ENCODE results near the gene PDZK1IP1.
"Not testable (repeated sequence)": the region's sequence is repeated elsewhere in the genome, so short reads cannot be mapped to it uniquely, and the experiment has no call there.

Gene PDZK1IP1

DNA sequence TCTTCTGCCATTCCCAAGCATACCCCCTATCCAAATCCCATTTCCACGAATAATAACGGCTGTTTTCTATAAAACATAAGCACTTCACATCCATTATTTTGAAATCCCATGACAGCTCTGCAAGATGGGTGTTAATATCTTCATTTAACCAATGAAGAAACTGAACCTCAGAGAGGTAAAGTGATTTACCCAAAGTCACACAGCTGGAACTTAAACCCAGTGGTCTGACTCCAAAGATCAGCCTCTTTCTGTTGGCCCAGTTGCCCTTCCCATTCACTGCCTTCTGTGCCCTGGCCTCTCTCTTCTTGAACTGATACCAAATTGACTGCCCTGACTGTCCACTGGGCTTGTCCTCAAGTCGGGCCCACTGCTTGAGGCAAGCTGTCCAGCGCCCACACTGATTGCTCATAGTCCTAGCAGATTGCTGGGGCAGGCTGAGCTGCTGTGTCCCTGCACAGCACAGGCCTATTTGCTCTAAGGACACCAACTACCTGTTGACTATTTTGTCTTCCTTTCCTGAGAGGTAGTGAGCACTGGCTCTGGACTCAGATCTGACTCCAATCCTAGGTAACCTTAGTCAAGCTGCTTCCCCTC lies 22.9 kb upstream of the PDZK1IP1 start:
- Mint-ChIP-seq H3K27ac (no peak overlapping the region), H3K36me3 (no peaks in the 10 kb centered on the region), H3K4me1 (no peaks in the 10 kb centered on the region), H3K27me3 (peaks cover 21% of the 10 kb centered on the region), H3K4me3 (no peak overlapping the region), H3K9me3 (no peaks in the 10 kb centered on the region)
- ATAC-seq = no peak

GRCh38 chr1:47211796-47212269 lies 22.0 kb upstream of the PDZK1IP1 start:
- no peak overlapping the region for H3K4me3 Mint-ChIP-seq
- ATAC-seq = peak; percentile 3
- H3K27me3 Mint-ChIP-seq = peaks cover 21% of the 10 kb centered on the region
- no peaks in the 10 kb centered on the region for H3K9me3 Mint-ChIP-seq
- no peaks in the 10 kb centered on the region for H3K4me1 Mint-ChIP-seq
- no peaks in the 10 kb centered on the region for H3K36me3 Mint-ChIP-seq
- H3K27ac Mint-ChIP-seq = no peak overlapping the region

- Mint-ChIP-seq H3K4me3 (no peak overlapping the region), H3K27ac (no peak overlapping the region), H3K36me3 (no peaks in the 10 kb centered on the region), H3K9me3 (no peaks in the 10 kb centered on the region), H3K27me3 (peaks cover 21% of the 10 kb centered on the region), H3K4me1 (no peaks in the 10 kb centered on the region)
- ATAC-seq = no peak
These were observed 20.8 kb upstream of the PDZK1IP1 start for GRCh38 chr1:47210666-47211065.

GRCh38 chr1:47209725-47210325 lies 20.0 kb upstream of the PDZK1IP1 start:
- ATAC-seq = no peak
- no peaks in the 10 kb centered on the region for H3K9me3 Mint-ChIP-seq

GRCh38 chr1:47209091-47209490 lies 19.3 kb upstream of the PDZK1IP1 start:
- no peaks in the 10 kb centered on the region for H3K9me3 Mint-ChIP-seq
- no peaks in the 10 kb centered on the region for H3K36me3 Mint-ChIP-seq
- no peak overlapping the region for H3K27ac Mint-ChIP-seq
- no peak overlapping the region for H3K4me3 Mint-ChIP-seq
- ATAC-seq = no peak
- H3K27me3 Mint-ChIP-seq = peaks cover 31% of the 10 kb centered on the region
- no peaks in the 10 kb centered on the region for H3K4me1 Mint-ChIP-seq

More at GRCh38 chr1:47209725-47210325, 20.0 kb upstream of the PDZK1IP1 start:
- H3K27ac Mint-ChIP-seq = no peak overlapping the region
- no peaks in the 10 kb centered on the region for H3K36me3 Mint-ChIP-seq
- H3K4me1 Mint-ChIP-seq = no peaks in the 10 kb centered on the region
- no peak overlapping the region for H3K4me3 Mint-ChIP-seq
- peaks cover 23% of the 10 kb centered on the region for H3K27me3 Mint-ChIP-seq

DNA sequence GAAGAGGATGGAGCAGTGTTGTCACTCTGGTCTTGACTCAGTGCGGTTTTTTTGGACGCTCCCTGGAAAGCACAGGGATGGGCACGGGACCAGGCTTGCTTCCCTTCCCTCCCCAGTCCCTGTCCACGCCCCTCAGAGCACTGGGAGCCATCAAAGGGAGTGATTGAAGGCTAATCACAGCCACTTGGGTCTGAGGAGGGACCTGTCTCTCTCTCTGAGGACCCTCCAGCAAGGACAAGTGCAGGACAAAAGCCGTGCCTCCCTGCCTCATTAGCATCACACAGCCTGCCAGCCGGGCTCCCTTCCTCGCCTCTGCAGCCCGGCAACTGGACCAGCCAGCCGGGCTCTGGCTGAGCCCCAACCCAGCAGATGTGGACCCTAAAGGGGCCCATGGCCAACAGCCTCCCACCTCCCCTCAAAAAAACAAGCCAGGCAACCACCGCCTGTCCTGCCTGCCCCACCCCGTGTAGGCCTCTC lies 18.6 kb upstream of the PDZK1IP1 start:
- Mint-ChIP-seq H3K9me3 (no peaks in the 10 kb centered on the region), H3K4me1 (peaks cover 1% of the 10 kb centered on the region), H3K27ac (no peak overlapping the region), H3K4me3 (no peak overlapping the region), H3K36me3 (no peaks in the 10 kb centered on the region), H3K27me3 (peaks cover 37% of the 10 kb centered on the region)
- no peak for ATAC-seq

GRCh38 chr1:47207803-47208373 lies 18.1 kb upstream of the PDZK1IP1 start:
- Mint-ChIP-seq H3K4me3 (no peak overlapping the region), H3K27me3 (peaks cover 42% of the 10 kb centered on the region), H3K36me3 (no peaks in the 10 kb centered on the region), H3K27ac (no peak overlapping the region), H3K9me3 (no peaks in the 10 kb centered on the region), H3K4me1 (peaks cover 5% of the 10 kb centered on the region)
- ATAC-seq = peak; percentile 21

DNA sequence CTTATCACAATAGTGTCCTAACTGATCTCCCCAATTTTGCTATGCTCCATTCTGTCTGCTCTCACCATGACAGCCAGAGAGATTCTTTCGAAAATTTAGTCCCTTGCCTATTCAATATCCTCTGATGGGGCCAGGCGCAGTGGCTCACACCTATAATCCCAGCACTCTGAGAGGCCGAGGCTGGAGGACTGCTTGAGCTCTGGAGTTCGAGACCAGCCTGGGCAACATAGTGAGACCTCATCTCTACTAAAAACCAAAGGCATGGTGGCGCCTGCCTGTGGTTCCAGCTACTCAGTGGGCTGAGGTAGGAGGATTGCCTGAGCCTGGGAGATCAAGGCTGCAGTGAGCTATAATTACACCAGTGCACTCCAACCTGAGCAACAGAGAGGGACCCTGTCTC lies 16.1 kb upstream of the PDZK1IP1 start:
- Mint-ChIP-seq H3K36me3 (no peaks in the 10 kb centered on the region), H3K27ac (no peak overlapping the region), H3K9me3 (no peaks in the 10 kb centered on the region), H3K4me1 (peaks cover 5% of the 10 kb centered on the region), H3K4me3 (no peak overlapping the region), H3K27me3 (peaks cover 41% of the 10 kb centered on the region)
- no peak for ATAC-seq

- not testable (repeated sequence) for H3K4me1 Mint-ChIP-seq, H3K36me3 Mint-ChIP-seq, ATAC-seq, H3K9me3 Mint-ChIP-seq, H3K4me3 Mint-ChIP-seq, H3K27ac Mint-ChIP-seq
- H3K27me3 Mint-ChIP-seq = peaks cover 40% of the 10 kb centered on the region
These were observed 13.7 kb upstream of the PDZK1IP1 start for GRCh38 chr1:47203504-47203903.

- Mint-ChIP-seq H3K4me1 (peaks cover 5% of the 10 kb centered on the region), H3K27me3 (peaks cover 45% of the 10 kb centered on the region), H3K4me3 (no peak overlapping the region), H3K9me3 (no peaks in the 10 kb centered on the region), H3K27ac (no peak overlapping the region), H3K36me3 (no peaks in the 10 kb centered on the region)
- no peak for ATAC-seq
These were observed 11.3 kb upstream of the PDZK1IP1 start for GRCh38 chr1:47201179-47201578.

- no peaks in the 10 kb centered on the region for H3K36me3 Mint-ChIP-seq
- no peak overlapping the region for H3K27ac Mint-ChIP-seq
- no peak overlapping the region for H3K4me3 Mint-ChIP-seq
- H3K4me1 Mint-ChIP-seq = peaks cover 2% of the 10 kb centered on the region
- H3K9me3 Mint-ChIP-seq = no peaks in the 10 kb centered on the region
- ATAC-seq = no peak
- H3K27me3 Mint-ChIP-seq = peaks cover 27% of the 10 kb centered on the region
These were observed 8.4 kb upstream of the PDZK1IP1 start for GRCh38 chr1:47198214-47198613.

GRCh38 chr1:47196622-47197021 lies 6.8 kb upstream of the PDZK1IP1 start:
- peaks cover 33% of the 10 kb centered on the region for H3K27me3 Mint-ChIP-seq
- no peak for ATAC-seq
- H3K36me3 Mint-ChIP-seq = no peaks in the 10 kb centered on the region
- H3K27ac Mint-ChIP-seq = no peak overlapping the region
- no peak overlapping the region for H3K4me3 Mint-ChIP-seq
- no peaks in the 10 kb centered on the region for H3K9me3 Mint-ChIP-seq
- H3K4me1 Mint-ChIP-seq = peaks cover 5% of the 10 kb centered on the region

DNA sequence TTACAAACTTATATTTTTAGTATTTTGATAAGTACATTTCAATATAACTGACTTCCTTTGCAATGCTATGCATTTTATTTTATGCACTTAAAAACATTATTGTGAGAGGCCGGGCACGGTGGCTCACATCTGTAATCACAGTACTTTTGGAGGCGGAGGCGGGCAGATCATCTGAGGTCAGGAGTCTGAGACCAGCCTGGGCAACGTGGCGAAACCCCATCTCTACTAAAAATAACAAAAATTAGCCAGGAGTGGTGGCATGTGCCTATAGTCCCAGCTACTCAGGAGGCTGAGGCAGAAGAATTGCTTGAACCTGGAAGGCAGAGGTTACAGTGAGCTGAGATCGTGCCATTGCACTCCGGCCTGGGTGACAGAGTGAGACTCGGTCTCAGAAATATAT lies 6.1 kb upstream of the PDZK1IP1 start:
- not testable (repeated sequence) for H3K36me3 Mint-ChIP-seq, H3K4me1 Mint-ChIP-seq, ATAC-seq, H3K9me3 Mint-ChIP-seq, H3K27ac Mint-ChIP-seq, H3K4me3 Mint-ChIP-seq
- peaks cover 35% of the 10 kb centered on the region for H3K27me3 Mint-ChIP-seq

- ATAC-seq = no peak
- Mint-ChIP-seq H3K27ac (no peak overlapping the region), H3K4me3 (no peak overlapping the region), H3K9me3 (no peaks in the 10 kb centered on the region), H3K36me3 (no peaks in the 10 kb centered on the region), H3K27me3 (peaks cover 27% of the 10 kb centered on the region), H3K4me1 (peaks cover 5% of the 10 kb centered on the region)
These were observed 4.5 kb upstream of the PDZK1IP1 start for GRCh38 chr1:47194311-47194710.

- H3K27ac Mint-ChIP-seq, ATAC-seq, H3K4me1 Mint-ChIP-seq, H3K9me3 Mint-ChIP-seq, H3K36me3 Mint-ChIP-seq, H3K4me3 Mint-ChIP-seq: not testable (repeated sequence)
- H3K27me3 Mint-ChIP-seq = peaks cover 19% of the 10 kb centered on the region
These were observed 3.7 kb upstream of the PDZK1IP1 start for GRCh38 chr1:47193496-47193895.

Data from stimulated activated memory B cell treated with anti-CD40 and anti-IgM and Interleukin-4, amounts not matched to agents 10 μg/mL and 1 μg/mL and 100 μg/mL, for 72 hours (primary cell).